Lower leg skin (tissue), 4 donors: Measurements from ENCODE around the gene NR5A2. TPM values are rescaled to one million over a fixed set of nuclear protein-coding genes. Genes with fewer than 3 reads are reported as not detected.

Experiments
- DNase-seq, 2 donors: peaks; one replicate each; pipeline ENCODE4 v3.0.0-alpha.2; 2019; ENCODE audit warnings: low spot score in 2 of 2
- H3K4me3 ChIP-seq: fragments of 200-600 bp; sonication (generic); 2 replicates; pipeline ENCODE4 v1.5.1; 2017; ENCODE audit warnings: mild to moderate bottlenecking, low read depth; ENCODE audit not compliant: poor library complexity, severe bottlenecking
- POLR2A ChIP-seq, 2 donors: fragments of 450-650 bp; IDR thresholded peaks; one replicate each; pipeline ENCODE4 v1.6.1; 2016 to 2017; ENCODE audit warnings: antibody characterized with exemption in 2 of 2, mild to moderate bottlenecking in 1 of 2, moderate library complexity in 1 of 2
- WGBS, 2 donors: methylation state at CpG; one replicate each; pipeline ENCODE4 v1.1.5; 2018; 5-methylcytosine and 5-hydroxymethylcytosine counted together
- intact Hi-C: fragments of 100-400 bp; cut with DNase I; formaldehyde crosslinking; loops from one replicate; pipeline ENCODE4 v1.15.0; 2023; ENCODE audit warnings: low total_unique reads
- total RNA-seq, 4 donors: library from RNA; depleted of rRNA; stranded (reverse); fragments of >200 nt; gene quantifications; one replicate each; pipeline ENCODE4 v1.1.0, GENCODE V29; 2016
- TF ChIP-seq, protein P1 (sequence below), 3 donors: fragments of 450-650 bp; IDR thresholded peaks; one replicate each; pipeline ENCODE4 v1.5.1; 2016; ENCODE audit warnings: antibody characterized with exemption in 3 of 3, mild to moderate bottlenecking in 3 of 3, moderate library complexity in 2 of 3

The NR5A2 gene
- total RNA-seq, 4 donors from 2014 or later, result 0.59 to 2.4 (median 1.2) TPM

DNA sequence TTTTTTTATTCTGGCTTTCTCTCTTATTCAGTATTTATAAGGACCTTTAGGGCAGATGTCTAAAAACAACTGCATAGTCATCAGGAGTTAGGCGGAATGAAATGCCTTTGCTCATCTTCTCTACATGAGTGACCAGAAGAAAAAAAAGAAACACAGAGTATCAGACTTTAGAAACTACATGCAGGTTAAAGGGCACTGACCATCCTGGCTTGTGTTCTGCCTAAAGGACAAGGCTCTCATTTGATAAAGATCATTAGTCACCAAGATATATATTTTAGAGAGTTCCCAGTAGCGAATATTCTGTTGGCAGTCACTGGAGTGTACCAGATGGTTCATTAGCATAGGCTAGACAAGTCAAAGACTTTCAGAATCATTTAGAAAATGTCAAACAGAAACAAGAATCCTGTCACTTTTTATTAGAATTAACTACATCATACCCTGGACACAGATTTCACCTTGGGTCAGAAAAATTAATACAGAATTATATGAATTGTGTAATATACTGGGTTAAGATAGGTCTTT is 145.6 kb downstream of the NR5A2 start:
- H3K4me3 ChIP-seq, result no peak overlapping the region
- no peak for DNase-seq
- intact Hi-C loops, result no loop called here
- 38 to 49% methylated on average over 2 of the region's 2 CpGs for WGBS, 2 donors
- TF ChIP-seq, protein P1, sequence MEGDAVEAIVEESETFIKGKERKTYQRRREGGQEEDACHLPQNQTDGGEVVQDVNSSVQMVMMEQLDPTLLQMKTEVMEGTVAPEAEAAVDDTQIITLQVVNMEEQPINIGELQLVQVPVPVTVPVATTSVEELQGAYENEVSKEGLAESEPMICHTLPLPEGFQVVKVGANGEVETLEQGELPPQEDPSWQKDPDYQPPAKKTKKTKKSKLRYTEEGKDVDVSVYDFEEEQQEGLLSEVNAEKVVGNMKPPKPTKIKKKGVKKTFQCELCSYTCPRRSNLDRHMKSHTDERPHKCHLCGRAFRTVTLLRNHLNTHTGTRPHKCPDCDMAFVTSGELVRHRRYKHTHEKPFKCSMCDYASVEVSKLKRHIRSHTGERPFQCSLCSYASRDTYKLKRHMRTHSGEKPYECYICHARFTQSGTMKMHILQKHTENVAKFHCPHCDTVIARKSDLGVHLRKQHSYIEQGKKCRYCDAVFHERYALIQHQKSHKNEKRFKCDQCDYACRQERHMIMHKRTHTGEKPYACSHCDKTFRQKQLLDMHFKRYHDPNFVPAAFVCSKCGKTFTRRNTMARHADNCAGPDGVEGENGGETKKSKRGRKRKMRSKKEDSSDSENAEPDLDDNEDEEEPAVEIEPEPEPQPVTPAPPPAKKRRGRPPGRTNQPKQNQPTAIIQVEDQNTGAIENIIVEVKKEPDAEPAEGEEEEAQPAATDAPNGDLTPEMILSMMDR (IDR thresholded peaks at IDR 0.05), result no peak
- no peak for TF ChIP-seq POLR2A (IDR thresholded peaks at IDR 0.05)

DNA sequence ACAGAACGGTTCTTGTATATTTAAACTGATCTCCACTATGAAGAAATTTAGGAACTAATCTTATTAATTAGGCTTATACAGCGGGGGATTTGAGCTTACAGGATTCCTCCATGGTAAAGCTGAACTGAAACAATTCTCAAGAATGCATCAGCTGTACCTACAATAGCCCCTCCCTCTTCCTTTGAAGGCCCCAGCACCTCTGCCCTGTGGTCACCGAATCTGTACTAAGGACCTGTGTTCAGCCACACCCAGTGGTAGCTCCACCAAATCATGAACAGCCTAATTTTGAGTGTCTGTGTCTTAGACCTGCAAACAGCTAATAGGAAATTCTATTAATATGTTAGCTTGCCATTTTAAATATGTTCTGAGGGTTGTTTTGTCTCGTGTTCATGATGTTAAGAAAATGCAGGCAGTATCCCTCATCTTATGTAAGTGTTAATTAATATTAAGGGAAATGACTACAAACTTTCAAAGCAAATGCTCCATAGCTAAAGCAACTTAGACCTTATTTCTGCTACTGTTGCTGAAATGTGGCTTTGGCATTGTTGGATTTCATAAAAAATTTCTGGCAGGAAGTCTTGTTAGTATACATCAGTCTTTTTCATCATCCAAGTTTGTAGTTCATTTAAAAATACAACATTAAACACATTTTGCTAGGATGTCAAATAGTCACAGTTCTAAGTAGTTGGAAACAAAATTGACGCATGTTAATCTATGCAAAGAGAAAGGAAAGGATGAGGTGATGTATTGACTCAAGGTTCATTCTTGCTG is 147.2 kb downstream of the NR5A2 start:
- TF ChIP-seq POLR2A (IDR thresholded peaks at IDR 0.05), result no peak
- TF ChIP-seq, protein P1 (IDR thresholded peaks at IDR 0.05), result no peak
- intact Hi-C loops, result no loop called here
- no peak overlapping the region for H3K4me3 ChIP-seq
- WGBS, 2 donors, result 82 to 84% methylated on average over 5 of the region's 5 CpGs
- no peak for DNase-seq

GRCh38 chr1:200176181-200176580 is 148.7 kb downstream of the NR5A2 start:
- 85% methylated on average over 7 of the region's 7 CpGs for WGBS, 2 donors
- no peak for DNase-seq
- H3K4me3 ChIP-seq, result no peak overlapping the region
- TF ChIP-seq, protein P1 (IDR thresholded peaks at IDR 0.05), result no peak
- TF ChIP-seq POLR2A (IDR thresholded peaks at IDR 0.05), result no peak
- intact Hi-C loops, result no loop called here

DNA sequence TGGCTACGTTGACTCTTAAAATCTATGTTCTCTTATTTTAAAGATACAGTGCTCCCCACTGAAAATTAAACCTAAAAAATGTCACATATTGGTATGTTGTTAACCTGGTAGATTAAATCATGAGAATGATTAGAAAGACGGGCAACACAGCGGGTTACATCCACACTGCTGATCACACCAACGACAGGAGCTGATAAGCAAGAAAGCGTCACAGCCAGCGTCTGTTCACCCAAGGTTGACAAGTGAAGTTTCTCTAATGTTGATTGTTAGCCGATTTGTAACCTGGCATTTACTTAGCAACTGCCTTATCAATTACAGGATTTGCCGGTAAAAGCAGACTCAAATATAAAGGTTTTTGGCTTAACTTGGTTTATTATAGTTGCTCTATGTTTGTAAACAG is 149.3 kb downstream of the NR5A2 start:
- TF ChIP-seq, protein P1 (IDR thresholded peaks at IDR 0.05), result no peak
- no peak for TF ChIP-seq POLR2A (IDR thresholded peaks at IDR 0.05)
- DNase-seq, result no peak
- WGBS, 2 donors, result 78 to 80% methylated on average over 8 of the region's 8 CpGs
- no peak overlapping the region for H3K4me3 ChIP-seq
- intact Hi-C loops, result no loop called here

DNA sequence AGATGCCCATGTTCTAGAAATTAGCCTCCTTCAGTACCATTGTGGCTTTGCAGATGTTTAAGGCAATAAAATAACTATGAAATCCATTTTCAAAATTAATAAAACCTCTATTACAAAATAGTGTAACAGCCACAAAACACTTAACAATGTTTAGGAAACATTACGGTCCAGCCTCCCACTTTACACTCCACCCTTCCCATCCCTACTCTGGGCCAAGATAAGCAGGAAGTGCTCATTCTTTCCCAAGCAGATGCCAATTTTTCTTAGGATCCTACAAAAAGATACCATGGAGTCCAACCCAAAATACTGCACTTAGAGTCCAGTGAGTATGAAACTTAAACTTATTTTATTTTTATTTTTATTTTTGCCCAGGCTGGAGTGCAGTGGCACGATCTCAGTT is 150.8 kb downstream of the NR5A2 start:
- DNase-seq, result no peak
- intact Hi-C loops, result no loop called here
- no peak overlapping the region for H3K4me3 ChIP-seq
- WGBS, 2 donors, result 65 to 68% methylated on average over 2 of the region's 2 CpGs
- TF ChIP-seq, protein P1 (IDR thresholded peaks at IDR 0.05), result no peak
- no peak for TF ChIP-seq POLR2A (IDR thresholded peaks at IDR 0.05)
